Calu3 (cell line): ENCODE measurements around the gene KCNH4. TPM values are rescaled to one million over a fixed set of nuclear protein-coding genes. Genes with fewer than 3 reads are reported as not detected.

Source experiments
- BruUV-seq: library from RNA; stranded (reverse); fragments of 400-500 nt; replicated peaks from 2 replicates; lab custom pipeline; 2021; lab: Mats Ljungman, UMichigan
- CTCF ChIA-PET: fragments of 300-600 bp; sonication (Branson Sonifier 250); formaldehyde crosslinking; loops from one replicate; lab custom pipeline; 2022; ENCODE audit warnings: antibody characterized with exemption; lab: Charles Lee
- DNase-seq: peaks from one replicate; pipeline ENCODE4 v3.0.0; 2022
- H3K27ac Mint-ChIP-seq: one replicate; pipeline ENCODE4 v1.8.0; 2022; ENCODE audit warnings: mixed read lengths; ENCODE audit not compliant: unreplicated experiment
- H3K27me3 Mint-ChIP-seq: one replicate; pipeline ENCODE4 v1.8.0; 2022; ENCODE audit warnings: mixed read lengths; ENCODE audit not compliant: unreplicated experiment
- H3K36me3 Mint-ChIP-seq: one replicate; pipeline ENCODE4 v1.8.0; 2022; ENCODE audit warnings: mild to moderate bottlenecking, moderate library complexity, mixed read lengths; ENCODE audit not compliant: insufficient read depth, unreplicated experiment
- H3K4me1 Mint-ChIP-seq: one replicate; pipeline ENCODE4 v1.8.0; 2022; ENCODE audit warnings: mild to moderate bottlenecking, low read depth, mixed read lengths; ENCODE audit not compliant: unreplicated experiment
- H3K4me3 Mint-ChIP-seq: one replicate; pipeline ENCODE4 v1.8.0; 2022; ENCODE audit warnings: mild to moderate bottlenecking, low read depth, moderate library complexity, mixed read lengths; ENCODE audit not compliant: unreplicated experiment
- H3K9me3 Mint-ChIP-seq: one replicate; pipeline ENCODE4 v1.8.0; 2022; ENCODE audit warnings: low read depth, mixed read lengths; ENCODE audit not compliant: unreplicated experiment
- intact Hi-C: fragments of 100-400 bp; cut with micrococcal nuclease; formaldehyde crosslinking; loops from one replicate; pipeline ENCODE4 v1.10.0; 2022; ENCODE audit not compliant: unreplicated experiment
- total RNA-seq: library from RNA; stranded (reverse); gene quantifications from 2 replicates; pipeline ENCODE4 v1.2.3, GENCODE V29; 2022
- TF ChIP-seq, protein P1 (sequence below): fragments of 200-600 bp; IDR thresholded peaks from one replicate; pipeline ENCODE4 v1.8.0; 2022; ENCODE audit warnings: antibody characterized with exemption; ENCODE audit not compliant: unreplicated experiment

Gene KCNH4
- total RNA-seq, 1 experiment from 2014 or later: not detected

DNA sequence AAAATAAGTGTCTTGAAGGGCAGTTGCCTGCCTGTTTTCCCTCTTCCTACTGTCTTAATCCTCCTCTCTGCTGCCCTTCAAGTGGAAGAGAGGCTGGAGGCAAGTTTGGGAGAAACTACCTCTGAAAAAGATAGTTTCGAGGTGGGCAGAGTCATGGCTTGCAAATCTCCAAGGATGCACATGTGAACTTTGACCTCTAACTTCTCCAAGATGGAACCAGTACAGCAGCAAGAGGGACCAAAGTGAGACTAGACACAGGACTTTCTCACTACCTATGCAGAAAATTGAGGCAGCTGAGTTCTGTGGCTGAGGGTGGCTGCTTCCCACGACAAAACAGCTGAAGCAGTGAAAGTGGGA lies 887 bp upstream of the KCNH4 start:
- peaks cover 52% of the 10 kb centered on the region for H3K27me3 Mint-ChIP-seq
- CTCF ChIA-PET: interaction anchor here (0.6 to 1.2 kb wide), 2 partner anchors 12 to 762 kb away, joined by 3 read pairs; partner anchors contain the start of gene GHDC
- TF ChIP-seq, protein P1, sequence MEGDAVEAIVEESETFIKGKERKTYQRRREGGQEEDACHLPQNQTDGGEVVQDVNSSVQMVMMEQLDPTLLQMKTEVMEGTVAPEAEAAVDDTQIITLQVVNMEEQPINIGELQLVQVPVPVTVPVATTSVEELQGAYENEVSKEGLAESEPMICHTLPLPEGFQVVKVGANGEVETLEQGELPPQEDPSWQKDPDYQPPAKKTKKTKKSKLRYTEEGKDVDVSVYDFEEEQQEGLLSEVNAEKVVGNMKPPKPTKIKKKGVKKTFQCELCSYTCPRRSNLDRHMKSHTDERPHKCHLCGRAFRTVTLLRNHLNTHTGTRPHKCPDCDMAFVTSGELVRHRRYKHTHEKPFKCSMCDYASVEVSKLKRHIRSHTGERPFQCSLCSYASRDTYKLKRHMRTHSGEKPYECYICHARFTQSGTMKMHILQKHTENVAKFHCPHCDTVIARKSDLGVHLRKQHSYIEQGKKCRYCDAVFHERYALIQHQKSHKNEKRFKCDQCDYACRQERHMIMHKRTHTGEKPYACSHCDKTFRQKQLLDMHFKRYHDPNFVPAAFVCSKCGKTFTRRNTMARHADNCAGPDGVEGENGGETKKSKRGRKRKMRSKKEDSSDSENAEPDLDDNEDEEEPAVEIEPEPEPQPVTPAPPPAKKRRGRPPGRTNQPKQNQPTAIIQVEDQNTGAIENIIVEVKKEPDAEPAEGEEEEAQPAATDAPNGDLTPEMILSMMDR: no peak
- peaks cover 38% of the 10 kb centered on the region for H3K4me1 Mint-ChIP-seq
- H3K36me3 Mint-ChIP-seq: peaks cover 5% of the 10 kb centered on the region
- BruUV-seq: no TSS peak
- no peak overlapping the region for H3K27ac Mint-ChIP-seq
- no peaks in the 10 kb centered on the region for H3K9me3 Mint-ChIP-seq
- no peak overlapping the region for H3K4me3 Mint-ChIP-seq
- no peak for DNase-seq
- intact Hi-C loops: no loop called here

DNA sequence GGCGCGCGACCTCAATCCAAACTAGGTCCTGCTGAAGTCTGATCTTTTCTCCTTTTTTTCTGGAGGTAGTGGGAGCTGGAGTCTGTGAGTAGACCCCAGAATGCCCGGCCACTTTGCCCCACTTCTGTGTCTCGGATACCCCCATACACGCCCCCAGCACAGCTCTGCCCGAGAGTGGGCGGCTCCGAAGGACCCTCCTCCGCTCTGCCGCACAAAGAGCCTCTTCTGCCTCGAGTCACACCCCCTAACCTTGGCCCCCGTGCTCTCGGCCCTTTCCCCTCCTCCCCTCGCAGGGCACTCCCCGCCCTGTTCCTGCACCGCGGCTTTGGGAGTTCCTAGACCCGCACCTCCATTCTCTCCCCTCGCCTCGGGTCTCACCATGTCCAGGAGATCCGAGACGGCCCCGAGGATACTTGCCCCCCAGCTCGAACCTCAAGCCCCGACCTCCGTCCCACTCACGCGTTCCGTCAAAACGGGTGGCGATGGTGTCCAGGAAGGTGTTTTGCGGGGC lies 476 bp downstream of the KCNH4 start:
- no peak overlapping the region for H3K4me3 Mint-ChIP-seq
- H3K27ac Mint-ChIP-seq: no peak overlapping the region
- peaks cover 5% of the 10 kb centered on the region for H3K36me3 Mint-ChIP-seq
- CTCF ChIA-PET: interaction anchor here (1.0 to 1.4 kb wide), 2 partner anchors 9 to 14 kb away, joined by 3 read pairs; partner anchors contain the start of gene GHDC
- H3K9me3 Mint-ChIP-seq: no peaks in the 10 kb centered on the region
- BruUV-seq: no TSS peak
- H3K4me1 Mint-ChIP-seq: peaks cover 38% of the 10 kb centered on the region
- intact Hi-C loops: no loop called here
- no peak for DNase-seq
- peaks cover 61% of the 10 kb centered on the region for H3K27me3 Mint-ChIP-seq
- TF ChIP-seq, protein P1: no peak

DNA sequence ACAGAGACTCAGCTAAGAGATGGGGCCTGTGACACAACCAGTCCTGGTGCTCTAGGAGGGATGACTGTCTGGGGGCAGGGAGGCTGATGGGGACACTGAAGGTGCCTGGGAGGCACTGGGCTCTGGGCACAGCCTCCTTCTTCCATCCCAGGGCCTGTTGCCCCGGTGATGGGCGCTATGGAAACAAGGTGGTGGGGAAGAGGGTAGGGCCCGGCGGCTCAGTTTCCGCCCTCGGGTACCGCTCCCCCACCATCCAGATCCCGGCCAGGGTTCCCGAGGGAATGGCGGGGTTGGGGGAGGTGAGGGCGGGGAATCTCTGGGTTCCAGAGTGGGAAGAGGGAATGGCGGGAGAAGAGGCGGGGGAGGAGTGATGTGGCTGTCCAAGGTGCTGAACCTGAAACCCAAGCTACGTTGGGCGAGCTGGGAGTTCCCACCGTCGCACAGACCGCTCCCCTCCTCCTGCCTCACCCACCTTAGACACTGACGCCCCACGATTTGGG lies 981 bp downstream of the KCNH4 start:
- TF ChIP-seq, protein P1: no peak
- peaks cover 66% of the 10 kb centered on the region for H3K27me3 Mint-ChIP-seq
- no peak overlapping the region for H3K4me3 Mint-ChIP-seq
- DNase-seq: no peak
- no peaks in the 10 kb centered on the region for H3K9me3 Mint-ChIP-seq
- H3K36me3 Mint-ChIP-seq: peaks cover 5% of the 10 kb centered on the region
- peaks cover 35% of the 10 kb centered on the region for H3K4me1 Mint-ChIP-seq
- CTCF ChIA-PET: interaction anchor here (0.6 to 1.4 kb wide), 4 partner anchors 10 to 26 kb away, joined by 3 read pairs; partner anchors contain the start of gene GHDC
- BruUV-seq: no TSS peak
- intact Hi-C loops: no loop called here
- H3K27ac Mint-ChIP-seq: no peak overlapping the region

DNA sequence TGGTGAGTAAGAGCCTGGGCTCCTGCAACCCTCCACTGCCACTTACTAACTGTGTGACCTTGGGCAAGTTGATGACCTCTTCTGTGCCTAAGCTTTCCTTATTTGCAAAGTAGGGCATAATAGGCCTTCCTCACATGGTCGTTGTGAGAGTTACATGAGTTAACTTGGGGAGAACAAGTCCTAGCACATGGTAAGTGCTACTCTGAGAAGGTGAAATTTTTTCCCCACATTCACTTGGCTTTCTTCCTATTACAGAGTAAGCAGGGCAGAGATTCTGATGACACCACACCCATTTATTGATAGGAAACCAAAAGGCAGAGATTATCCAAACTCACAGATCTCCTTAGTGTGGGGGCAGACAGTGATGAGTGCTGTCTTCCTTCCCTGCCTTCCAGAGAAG lies 1.6 kb downstream of the KCNH4 start:
- H3K36me3 Mint-ChIP-seq: peaks cover 5% of the 10 kb centered on the region
- BruUV-seq: no TSS peak
- intact Hi-C loops: no loop called here
- H3K4me1 Mint-ChIP-seq: peaks cover 28% of the 10 kb centered on the region
- H3K9me3 Mint-ChIP-seq: no peaks in the 10 kb centered on the region
- TF ChIP-seq, protein P1: no peak
- DNase-seq: no peak
- no peak overlapping the region for H3K27ac Mint-ChIP-seq
- CTCF ChIA-PET: interaction anchor here (0.6 to 1.4 kb wide), 3 partner anchors 10 to 27 kb away, joined by 3 read pairs; no protein-coding TSS in a partner anchor
- H3K4me3 Mint-ChIP-seq: no peak overlapping the region
- peaks cover 73% of the 10 kb centered on the region for H3K27me3 Mint-ChIP-seq
